Panc1 (cell line): Measurements from ENCODE around the gene HTR1D. TPM values are rescaled to one million over a fixed set of nuclear protein-coding genes. Genes with fewer than 3 reads are reported as not detected.

Source experiments
- ATAC-seq: fragments of 200-7000 bp; cut with Tn5 transposase; 2 replicates; pipeline ENCODE4 v1.9.1; 2020; ENCODE audit warnings: mild to moderate bottlenecking, moderate library complexity
- BruUV-seq: library from RNA; stranded (reverse); fragments of 400-500 nt; replicated peaks from 2 replicates; lab custom pipeline; 2021; lab: Mats Ljungman, UMichigan
- CTCF ChIA-PET: fragments of 300-600 bp; sonication (Branson Sonifier 250); formaldehyde crosslinking; loops from one replicate; lab custom pipeline; 2022; ENCODE audit warnings: antibody characterized with exemption; lab: Charles Lee
- POLR2A ChIA-PET: fragments of 300-600 bp; sonication (Branson Sonifier 250); formaldehyde crosslinking; loops from one replicate; lab custom pipeline; 2022; ENCODE audit warnings: antibody characterized with exemption; lab: Charles Lee
- DNase-seq: peaks from one replicate; pipeline ENCODE4 v3.0.0-alpha.2; 2010; ENCODE audit warnings: low read depth, low spot score
- H3K27ac ChIP-seq: 2 replicates; pipeline ENCODE4 v1.5.1; 2011; ENCODE audit warnings: mild to moderate bottlenecking, low read length, inconsistent platforms
- H3K27me3 ChIP-seq: fragments of 200-500 bp; sonication (Bioruptor generic); 2 replicates; pipeline ENCODE4 v1.6.0; 2014; ENCODE audit warnings: low read length, inconsistent platforms; ENCODE audit not compliant: control insufficient read depth, insufficient read depth
- H3K36me3 ChIP-seq: fragments of 200-500 bp; sonication (Bioruptor generic); 2 replicates; pipeline ENCODE4 v1.5.1; 2014; ENCODE audit warnings: inconsistent platforms, mild to moderate bottlenecking, low read length, moderate library complexity; ENCODE audit not compliant: control insufficient read depth, insufficient read depth
- H3K4me1 ChIP-seq: 2 replicates; pipeline ENCODE4 v1.5.1; 2011; ENCODE audit warnings: inconsistent platforms, mild to moderate bottlenecking, low read length, moderate library complexity; ENCODE audit not compliant: control insufficient read depth, insufficient read depth
- H3K4me3 ChIP-seq, 2 experiments: 2 replicates each; pipeline ENCODE4 v1.5.1; 2011 to 2012; ENCODE audit warnings: low read depth in 2 of 2, low read length in 2 of 2, mild to moderate bottlenecking in 2 of 2, inconsistent platforms in 1 of 2, moderate library complexity in 1 of 2
- H3K9me3 ChIP-seq: fragments of 200-500 bp; sonication (Bioruptor generic); 2 replicates; pipeline ENCODE4 v1.5.1; 2014; ENCODE audit warnings: low read depth, mild to moderate bottlenecking, inconsistent platforms, low read length, moderate library complexity; ENCODE audit not compliant: control insufficient read depth, insufficient read depth
- CTCF ChIP-seq: fragments of 450-650 bp; IDR thresholded peaks from 2 replicates; pipeline ENCODE4 v1.5.1; 2017; ENCODE audit warnings: mild to moderate bottlenecking
- POLR2AphosphoS5 ChIP-seq: IDR thresholded peaks from 2 replicates; pipeline ENCODE4 v1.6.1; 2012; ENCODE audit warnings: mild to moderate bottlenecking, low read depth, low read length, moderate library complexity
- REST ChIP-seq, 2 experiments: IDR thresholded peaks; 2 replicates each; pipeline ENCODE4 v1.6.1; 2011 to 2012; ENCODE audit warnings: low read depth in 2 of 2, control low read depth in 1 of 2, low read length in 1 of 2, mild to moderate bottlenecking in 1 of 2, moderate library complexity in 1 of 2; ENCODE audit not compliant: insufficient read depth in 1 of 2
- SIN3A ChIP-seq: IDR thresholded peaks from 2 replicates; pipeline ENCODE4 v1.6.1; 2012; ENCODE audit warnings: low read depth, mild to moderate bottlenecking, low read length, moderate library complexity, borderline replicate concordance; ENCODE audit not compliant: insufficient read depth
- TCF7L2 ChIP-seq: IDR thresholded peaks from 2 replicates; pipeline ENCODE4 v1.6.1; 2011; ENCODE audit warnings: mild to moderate bottlenecking, low read depth, low read length, inconsistent platforms
- in situ Hi-C: cut with HindIII; loops from 2 replicates; pipeline ENCODE4 v1.10.0; 2016; ENCODE audit warnings: low sequenced_read_pairs, low pct_unique_long_range_greater_than_20kb
- intact Hi-C: fragments of 100-400 bp; cut with micrococcal nuclease; formaldehyde crosslinking; loops from one replicate; pipeline ENCODE4 v1.10.0; 2022; ENCODE audit not compliant: unreplicated experiment
- total RNA-seq: library from RNA; stranded (reverse); gene quantifications from one replicate; pipeline ENCODE4 v1.2.1, GENCODE V29; 2021; ENCODE audit not compliant: unreplicated experiment

Gene HTR1D
- total RNA-seq, 1 experiment from 2014 or later, result 3.5 TPM

- Histone ChIP-seq H3K4me1 (no peaks in the 10 kb centered on the region), H3K27me3 (no peaks in the 10 kb centered on the region), H3K9me3 (no peaks in the 10 kb centered on the region), H3K4me3 (no peak overlapping the region), H3K27ac (no peak overlapping the region), H3K36me3 (no peaks in the 10 kb centered on the region)
- TF ChIP-seq SIN3A (no peak), REST (IDR thresholded peaks at IDR 0.05; ENCODE audit: insufficient read depth in 1 of 2, low read depth in 2 of 2, low read length in 1 of 2) (no peak), CTCF (no peak), POLR2AphosphoS5 (no peak), TCF7L2 (no peak)
- in situ Hi-C loops, result no loop called here
- BruUV-seq, result no TSS peak
- POLR2A ChIA-PET, result no interaction called here
- CTCF ChIA-PET, result interaction anchor here (0.5 kb wide), 1 partner anchor 302 kb away, joined by 9 read pairs; no protein-coding TSS in a partner anchor
- intact Hi-C loops, result no loop called here
- ATAC-seq (no peak), DNase-seq (no peak)
Observed at GRCh38 chr1:23238565-23238964, 21.3 kb upstream of the HTR1D start.

GRCh38 chr1:23237508-23237907 lies 20.2 kb upstream of the HTR1D start:
- H3K36me3 ChIP-seq, result no peaks in the 10 kb centered on the region
- no peak for TF ChIP-seq TCF7L2
- TF ChIP-seq REST (IDR thresholded peaks at IDR 0.05; ENCODE audit: insufficient read depth in 1 of 2, low read depth in 2 of 2, low read length in 1 of 2), result no peak
- TF ChIP-seq SIN3A, result no peak
- no peak for TF ChIP-seq POLR2AphosphoS5
- TF ChIP-seq CTCF, result no peak
- ChIA-PET POLR2A (no interaction called here), CTCF (no interaction called here)
- H3K4me1 ChIP-seq, result no peaks in the 10 kb centered on the region
- no peaks in the 10 kb centered on the region for H3K9me3 ChIP-seq
- no peak overlapping the region for H3K4me3 ChIP-seq
- no peaks in the 10 kb centered on the region for H3K27me3 ChIP-seq
- no peak for ATAC-seq
- H3K27ac ChIP-seq, result no peak overlapping the region
- DNase-seq, result no peak
- in situ Hi-C loops (no loop called here), intact Hi-C loops (no loop called here)
- no TSS peak for BruUV-seq
